ENCODE measurements around the gene PRMT5. TPM values are rescaled to one million over a fixed set of nuclear protein-coding genes. Genes with fewer than 3 reads are reported as not detected.

Gene PRMT5
- 58.7 TPM for total RNA-seq
- polyA plus RNA-seq (ENCODE audit: insufficient read depth, low read depth, low replicate concordance): 64.2 TPM
- long read RNA-seq, donor 1, transcript PRMT5-202 (17 exons, 2,531 nt): major isoform, 6 of 8 reads
- long read RNA-seq, donor 1, partial matches to known transcripts: 0 of 8 reads
- long read RNA-seq, donor 1, other reads (novel, unspliced or antisense): 0 of 8 reads
- long read RNA-seq, donor 2, transcript PRMT5-202 (17 exons, 2,531 nt): major isoform, 7 of 8 reads
- long read RNA-seq, donor 2, partial matches to known transcripts: 0 of 8 reads
- long read RNA-seq, donor 2, other reads (novel, unspliced or antisense): 0 of 8 reads
- long read RNA-seq, donor 3, transcript PRMT5-202 (17 exons, 2,531 nt): major isoform, 9 of 9 reads
- long read RNA-seq, donor 3, partial matches to known transcripts: 0 of 9 reads
- long read RNA-seq, donor 3, other reads (novel, unspliced or antisense): 0 of 9 reads
- long read RNA-seq, donor 4, transcript PRMT5-202 (17 exons, 2,531 nt): major isoform, 9 of 27 reads
- long read RNA-seq, donor 4, partial matches to known transcripts: 16 of 27 reads
- long read RNA-seq, donor 4, other reads (novel, unspliced or antisense): 0 of 27 reads
- long read RNA-seq, donor 5, partial matches to known transcripts: 0 of 3 reads
- long read RNA-seq, donor 5, other reads (novel, unspliced or antisense): 0 of 3 reads
- long read RNA-seq, donor 6, transcript PRMT5-202 (17 exons, 2,531 nt): major isoform, 15 of 15 reads
- long read RNA-seq, donor 6, partial matches to known transcripts: 0 of 15 reads
- long read RNA-seq, donor 6, other reads (novel, unspliced or antisense): 0 of 15 reads
- long read RNA-seq, donor 7, transcript PRMT5-202 (17 exons, 2,531 nt): major isoform, 34 of 46 reads
- long read RNA-seq, donor 7, partial matches to known transcripts: 4 of 46 reads
- long read RNA-seq, donor 7, other reads (novel, unspliced or antisense): 4 of 46 reads
- long read RNA-seq, donor 8, transcript PRMT5-202 (17 exons, 2,531 nt): major isoform, 8 of 8 reads
- long read RNA-seq, donor 8, partial matches to known transcripts: 0 of 8 reads
- long read RNA-seq, donor 8, other reads (novel, unspliced or antisense): 0 of 8 reads
- long read RNA-seq, donor 9, transcript PRMT5-202 (17 exons, 2,531 nt): major isoform, 7 of 8 reads
- long read RNA-seq, donor 9, partial matches to known transcripts: 0 of 8 reads
- long read RNA-seq, donor 9, other reads (novel, unspliced or antisense): 0 of 8 reads
- long read RNA-seq, donor 10, transcript PRMT5-202 (17 exons, 2,531 nt): major isoform, 7 of 14 reads
- long read RNA-seq, donor 10, partial matches to known transcripts: 5 of 14 reads
- long read RNA-seq, donor 10, other reads (novel, unspliced or antisense): 0 of 14 reads

GRCh38 chr14:22929104-22929960 lies at the start of gene PRMT5:
Gene PRMT5, minus strand, starts transcription at chr14:22929376. Its CDS starts 15 bp downstream, at chr14:22929361.
- DNase-seq: peak; percentile 99 to 100 (median 99)
- intact Hi-C loops (cut with DNase I): no loop called here
- no peaks in the 10 kb centered on the region for H3K27me3 ChIP-seq (ENCODE audit: control insufficient read depth, insufficient read depth, low read length)
- H3K27ac ChIP-seq (ENCODE audit: low read depth in 2 of 2, low read length in 2 of 2): peak within 1 kb of the TSS; percentile 78 to 94
- H3K4me3 ChIP-seq (ENCODE audit: low read length in 3 of 3): peak within 1 kb of the TSS; percentile 88 to 94 (median 91)
- peak within 1 kb of the TSS; percentile 89 to 97 (median 91) for H3K9ac ChIP-seq (ENCODE audit: low read length in 3 of 3)
- no peaks in the 10 kb centered on the region for H3K9me3 ChIP-seq (ENCODE audit: control insufficient read depth in 2 of 3, insufficient read depth in 1 of 3, low read length in 3 of 3)
- peak; percentile 95 for FAIRE-seq
- peaks cover 0 to 11% (median 0%) of the 10 kb centered on the region in 3 donors for H3K4me1 ChIP-seq (ENCODE audit: control insufficient read depth in 2 of 3, insufficient read depth in 2 of 3, low read depth in 1 of 3, low read length in 3 of 3)
- TF ChIP-seq CTCF (IDR thresholded peaks at IDR 0.05; ENCODE audit: borderline replicate concordance, extremely low read depth, insufficient read depth): no peak
- peaks cover 5 to 9% (median 6%) of the 10 kb centered on the region in 3 donors for H3K36me3 ChIP-seq (ENCODE audit: control insufficient read depth in 2 of 3, insufficient read depth in 3 of 3, low read length in 3 of 3)

DNA sequence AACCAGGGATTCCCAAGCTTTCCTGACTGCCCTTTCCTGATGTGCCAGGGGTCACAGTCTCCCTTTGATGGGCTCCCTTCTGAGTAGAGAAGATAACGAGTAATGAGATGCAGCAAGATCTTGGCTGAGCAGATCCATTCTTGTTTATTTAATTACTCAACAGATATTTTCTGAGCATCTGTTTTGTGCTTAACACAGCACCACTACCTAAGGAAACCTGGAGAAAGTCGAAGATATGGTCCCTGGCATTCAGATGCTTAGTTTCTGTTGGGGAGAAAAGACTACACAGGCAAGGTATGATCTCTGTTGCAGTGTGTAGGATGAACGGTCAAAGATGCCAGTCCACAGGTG lies 49.3 kb upstream of the PRMT5 start:
- Histone ChIP-seq H3K27me3 (ENCODE audit: control insufficient read depth, insufficient read depth, low read length) (no peaks in the 10 kb centered on the region), H3K27ac (ENCODE audit: low read depth in 2 of 2, low read length in 2 of 2) (peak overlapping the region; percentile 64 to 86), H3K9ac (ENCODE audit: low read length in 3 of 3) (peak overlapping the region in 1 of 3 donors; percentile 63), H3K36me3 (ENCODE audit: control insufficient read depth in 2 of 3, insufficient read depth in 3 of 3, low read length in 3 of 3) (peaks cover 0 to 12% (median 2%) of the 10 kb centered on the region in 3 donors), H3K4me3 (ENCODE audit: low read length in 3 of 3) (peak overlapping the region in 1 of 3 donors; percentile 27), H3K4me1 (ENCODE audit: control insufficient read depth in 2 of 3, insufficient read depth in 2 of 3, low read depth in 1 of 3, low read length in 3 of 3) (peaks cover 13 to 43% (median 43%) of the 10 kb centered on the region in 3 donors), H3K9me3 (ENCODE audit: control insufficient read depth in 2 of 3, insufficient read depth in 1 of 3, low read length in 3 of 3) (no peaks in the 10 kb centered on the region)
- intact Hi-C loops (cut with DNase I): no loop called here
- DNase-seq (no peak), FAIRE-seq (no peak)
- no peak for TF ChIP-seq CTCF (IDR thresholded peaks at IDR 0.05; ENCODE audit: borderline replicate concordance, extremely low read depth, insufficient read depth)

Measured in kidney (tissue), 22 donors.